RCC 7860 (cell line): ENCODE measurements around the gene KRTAP2-4.
"Not testable (repeated sequence)": the region's sequence is repeated elsewhere in the genome, so short reads cannot be mapped to it uniquely, and the experiment has no call there.

Experiments
- DNase-seq: peaks from one replicate; pipeline ENCODE4 v3.0.0-alpha.2; 2015; ENCODE audit warnings: low spot score
- FAIRE-seq: peaks from 2 replicates; lab custom pipeline; 2012; peaks lifted over from hg19 to GRCh38; lab: Jason Lieb, UNC

Gene KRTAP2-4

GRCh38 chr17:41040783-41041571 is 24.7 kb downstream of the KRTAP2-4 start, which contains the start of gene KRTAP1-1:
Gene KRTAP1-1, minus strand, starts transcription at chr17:41041450. Its CDS starts 53 bp downstream, at chr17:41041397.
- not testable (repeated sequence) for DNase-seq, FAIRE-seq

- no peak for FAIRE-seq
Measured at GRCh38 chr17:41037853-41038350, 27.8 kb downstream of the KRTAP2-4 start.

GRCh38 chr17:41034346-41034935 is 31.2 kb downstream of the KRTAP2-4 start, which contains the start of gene KRTAP1-3:
Gene KRTAP1-3, minus strand, starts transcription at chr17:41034874. Its CDS starts 53 bp downstream, at chr17:41034821.
- not testable (repeated sequence) for FAIRE-seq, DNase-seq

More at GRCh38 chr17:41037853-41038350, 27.8 kb downstream of the KRTAP2-4 start:
- DNase-seq: no peak

- no peak for FAIRE-seq
- no peak for DNase-seq
Measured at GRCh38 chr17:41029633-41030245, 35.9 kb downstream of the KRTAP2-4 start, which contains the start of gene KRTAP1-4. Gene KRTAP1-4, minus strand, starts transcription at chr17:41030195. Its CDS starts 117 bp downstream, at chr17:41030078.

- DNase-seq: no peak
- FAIRE-seq: no peak
Measured at GRCh38 chr17:41026715-41027471, 38.8 kb downstream of the KRTAP2-4 start, which contains the start of gene KRTAP1-5. Gene KRTAP1-5, minus strand, starts transcription at chr17:41027208. Its CDS starts 53 bp downstream, at chr17:41027155.

- DNase-seq (no peak), FAIRE-seq (no peak)
Measured at GRCh38 chr17:41024697-41025096, 41.0 kb downstream of the KRTAP2-4 start.

- no peak for FAIRE-seq
- no peak for DNase-seq
Measured at GRCh38 chr17:41020336-41020735, 45.3 kb downstream of the KRTAP2-4 start.

- FAIRE-seq (no peak), DNase-seq (no peak)
Measured at GRCh38 chr17:41019415-41019814, 46.3 kb downstream of the KRTAP2-4 start.

GRCh38 chr17:41018541-41018940 is 47.1 kb downstream of the KRTAP2-4 start:
- DNase-seq: no peak
- FAIRE-seq: no peak

GRCh38 chr17:41016578-41017215 is 49.0 kb downstream of the KRTAP2-4 start:
- no peak for DNase-seq
- no peak for FAIRE-seq

- FAIRE-seq: no peak
- no peak for DNase-seq
Measured at GRCh38 chr17:41015454-41015853, 50.2 kb downstream of the KRTAP2-4 start.
